DOHH2 (cell line): ENCODE results near the gene ZNF451.

Experiments
- H3F3A ChIP-seq: fragments of 200-600 bp; sonication (generic), shearing (Covaris generic); 2 replicates; pipeline ENCODE4 v1.6.0; 2016; ENCODE audit warnings: antibody characterized with exemption, mild to moderate bottlenecking; ENCODE audit not compliant: control insufficient read depth, insufficient read depth
- H3K27ac ChIP-seq: fragments of 200-600 bp; sonication (generic); 2 replicates; pipeline ENCODE4 v1.5.1; 2014; ENCODE audit warnings: low read depth, mild to moderate bottlenecking, low read length, moderate library complexity
- H3K27me3 ChIP-seq: fragments of 200-600 bp; sonication (generic); 2 replicates; pipeline ENCODE4 v1.6.1; 2014; ENCODE audit warnings: mild to moderate bottlenecking, low read length, mixed read lengths; ENCODE audit not compliant: control insufficient read depth
- H3K36me3 ChIP-seq: fragments of 200-600 bp; sonication (generic); 2 replicates; pipeline ENCODE4 v1.6.1; 2014; ENCODE audit warnings: mild to moderate bottlenecking, low read length, moderate library complexity, mixed read lengths; ENCODE audit not compliant: control insufficient read depth
- H3K4me1 ChIP-seq: fragments of 200-600 bp; sonication (generic); 2 replicates; pipeline ENCODE4 v1.6.1; 2014; ENCODE audit warnings: mild to moderate bottlenecking, low read length, mixed read lengths; ENCODE audit not compliant: control insufficient read depth
- H3K4me2 ChIP-seq: fragments of 200-600 bp; sonication (generic); 2 replicates; pipeline ENCODE4 v1.6.0; 2014; ENCODE audit warnings: mild to moderate bottlenecking, low read length, moderate library complexity
- H3K4me3 ChIP-seq: fragments of 200-600 bp; sonication (generic); 2 replicates; pipeline ENCODE4 v1.5.1; 2014; ENCODE audit warnings: mild to moderate bottlenecking, low read length, mixed read lengths
- H3K79me2 ChIP-seq: fragments of 200-600 bp; sonication (generic); 2 replicates; pipeline ENCODE4 v1.6.1; 2014; ENCODE audit warnings: mild to moderate bottlenecking, low read length, mixed read lengths; ENCODE audit not compliant: control insufficient read depth
- H3K9me2 ChIP-seq: fragments of 200-600 bp; sonication (generic); replicated peaks from 2 replicates; pipeline ENCODE4 v1.6.1; 2014; ENCODE audit warnings: mild to moderate bottlenecking, low read length, mixed read lengths; ENCODE audit not compliant: control insufficient read depth
- H3K9me3 ChIP-seq: fragments of 200-600 bp; sonication (generic); 2 replicates; pipeline ENCODE4 v1.6.1; 2014; ENCODE audit warnings: antibody characterized with exemption, low read length, mixed read lengths; ENCODE audit not compliant: control insufficient read depth, insufficient read depth
- H4K20me1 ChIP-seq: fragments of 200-600 bp; sonication (generic); 2 replicates; pipeline ENCODE4 v1.6.0; 2014; ENCODE audit warnings: low read depth, mild to moderate bottlenecking, antibody characterized with exemption, low read length, moderate library complexity; ENCODE audit not compliant: control insufficient read depth, insufficient read depth
- CTCF ChIP-seq: fragments of 200-600 bp; sonication (generic); IDR thresholded peaks from one replicate; pipeline ENCODE4 v1.5.1; 2014; ENCODE audit warnings: antibody characterized with exemption, mild to moderate bottlenecking, low read depth, low read length; ENCODE audit not compliant: poor library complexity, severe bottlenecking
- EZH2phosphoT487 ChIP-seq: fragments of 200-600 bp; sonication (generic); IDR thresholded peaks from 2 replicates; pipeline ENCODE4 v1.6.1; 2017; ENCODE audit warnings: borderline replicate concordance, mild to moderate bottlenecking, antibody characterized with exemption, low read length, moderate library complexity, mixed read lengths

The ZNF451 gene

GRCh38 chr6:57195457-57195856, 105.5 kb downstream of the ZNF451 start:
- TF ChIP-seq EZH2phosphoT487, result no peak
- no peak for TF ChIP-seq CTCF
- H3K36me3 ChIP-seq, result peaks cover 6% of the 10 kb centered on the region
- no peaks in the 10 kb centered on the region for H3K9me2 ChIP-seq
- no peaks in the 10 kb centered on the region for H3F3A ChIP-seq
- no peaks in the 10 kb centered on the region for H3K27me3 ChIP-seq
- no peak overlapping the region for H3K4me2 ChIP-seq
- H3K79me2 ChIP-seq, result no peaks in the 10 kb centered on the region
- H4K20me1 ChIP-seq, result no peaks in the 10 kb centered on the region
- no peaks in the 10 kb centered on the region for H3K4me1 ChIP-seq
- H3K27ac ChIP-seq, result no peak overlapping the region
- H3K4me3 ChIP-seq, result no peak overlapping the region
- H3K9me3 ChIP-seq, result no peaks in the 10 kb centered on the region

- Histone ChIP-seq H3K27me3 (no peaks in the 10 kb centered on the region), H3K36me3 (no peaks in the 10 kb centered on the region), H3K9me3 (no peaks in the 10 kb centered on the region), H3K9me2 (no peaks in the 10 kb centered on the region), H3F3A (no peaks in the 10 kb centered on the region), H3K4me3 (no peak overlapping the region), H4K20me1 (no peaks in the 10 kb centered on the region), H3K79me2 (no peaks in the 10 kb centered on the region), H3K4me2 (no peak overlapping the region), H3K4me1 (no peaks in the 10 kb centered on the region), H3K27ac (no peak overlapping the region)
- TF ChIP-seq CTCF (no peak), EZH2phosphoT487 (no peak)
Measured at GRCh38 chr6:57198926-57199636, 109.1 kb downstream of the ZNF451 start.

- Histone ChIP-seq H4K20me1 (no peaks in the 10 kb centered on the region), H3F3A (no peaks in the 10 kb centered on the region), H3K27ac (no peak overlapping the region), H3K79me2 (no peaks in the 10 kb centered on the region), H3K27me3 (no peaks in the 10 kb centered on the region), H3K4me3 (no peak overlapping the region), H3K36me3 (0 out of 2 replicates have a peak, but pooled peaks cover 3% of the 10 kb centered on the region), H3K4me2 (no peak overlapping the region), H3K9me2 (no peaks in the 10 kb centered on the region), H3K9me3 (no peaks in the 10 kb centered on the region), H3K4me1 (no peaks in the 10 kb centered on the region)
- TF ChIP-seq EZH2phosphoT487 (no peak), CTCF (no peak)
Measured at GRCh38 chr6:57201718-57202117, 111.7 kb downstream of the ZNF451 start.
